ENCODE measurements around the gene AMBRA1. TPM values are rescaled to one million over a fixed set of nuclear protein-coding genes. Genes with fewer than 3 reads are reported as not detected.

AMBRA1 gene
- total RNA-seq, 1 donor from 2014 or later: 11.3 TPM

DNA sequence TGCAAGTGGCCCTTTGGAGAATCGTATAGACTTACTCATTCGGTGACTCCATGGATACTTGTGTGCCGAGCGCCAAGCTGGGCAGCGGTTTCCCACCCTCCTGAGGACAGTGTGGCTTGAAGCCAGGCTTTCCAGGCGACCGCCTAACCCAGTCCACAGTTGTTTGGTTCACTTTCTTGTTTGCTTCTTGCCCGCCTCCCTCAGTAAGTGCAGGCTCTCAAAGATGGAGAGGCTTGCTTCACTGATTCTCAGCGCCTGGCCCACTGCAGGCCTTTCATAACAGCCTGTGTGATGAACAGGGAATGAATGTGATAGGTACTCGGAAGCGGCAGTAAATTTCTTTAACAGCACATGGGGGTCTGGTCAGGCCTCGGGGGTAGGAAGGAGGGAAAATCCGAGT is 223.6 kb downstream of the AMBRA1 start:
- no peak for DNase-seq (ENCODE audit: low read depth)
- FAIRE-seq: no peak
- Histone ChIP-seq H3K27me3 (ENCODE audit: control insufficient read depth, insufficient read depth, low read length) (no peaks in the 10 kb centered on the region), H3K4me3 (ENCODE audit: low read depth, low read length) (no peak overlapping the region), H3K36me3 (ENCODE audit: control insufficient read depth, insufficient read depth, low read length) (peaks cover 33% of the 10 kb centered on the region)
- TF ChIP-seq, protein P1, sequence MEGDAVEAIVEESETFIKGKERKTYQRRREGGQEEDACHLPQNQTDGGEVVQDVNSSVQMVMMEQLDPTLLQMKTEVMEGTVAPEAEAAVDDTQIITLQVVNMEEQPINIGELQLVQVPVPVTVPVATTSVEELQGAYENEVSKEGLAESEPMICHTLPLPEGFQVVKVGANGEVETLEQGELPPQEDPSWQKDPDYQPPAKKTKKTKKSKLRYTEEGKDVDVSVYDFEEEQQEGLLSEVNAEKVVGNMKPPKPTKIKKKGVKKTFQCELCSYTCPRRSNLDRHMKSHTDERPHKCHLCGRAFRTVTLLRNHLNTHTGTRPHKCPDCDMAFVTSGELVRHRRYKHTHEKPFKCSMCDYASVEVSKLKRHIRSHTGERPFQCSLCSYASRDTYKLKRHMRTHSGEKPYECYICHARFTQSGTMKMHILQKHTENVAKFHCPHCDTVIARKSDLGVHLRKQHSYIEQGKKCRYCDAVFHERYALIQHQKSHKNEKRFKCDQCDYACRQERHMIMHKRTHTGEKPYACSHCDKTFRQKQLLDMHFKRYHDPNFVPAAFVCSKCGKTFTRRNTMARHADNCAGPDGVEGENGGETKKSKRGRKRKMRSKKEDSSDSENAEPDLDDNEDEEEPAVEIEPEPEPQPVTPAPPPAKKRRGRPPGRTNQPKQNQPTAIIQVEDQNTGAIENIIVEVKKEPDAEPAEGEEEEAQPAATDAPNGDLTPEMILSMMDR (IDR thresholded peaks at IDR 0.05; ENCODE audit: insufficient read depth, low read length, severe bottlenecking): no peak

- TF ChIP-seq, protein P1 (IDR thresholded peaks at IDR 0.05; ENCODE audit: insufficient read depth, low read length, severe bottlenecking): peak; percentile 92
- FAIRE-seq (no peak), DNase-seq (ENCODE audit: low read depth) (no peak)
- no peaks in the 10 kb centered on the region for H3K27me3 ChIP-seq (ENCODE audit: control insufficient read depth, insufficient read depth, low read length)
- H3K4me3 ChIP-seq (ENCODE audit: low read depth, low read length): no peak overlapping the region
- peaks cover 30% of the 10 kb centered on the region for H3K36me3 ChIP-seq (ENCODE audit: control insufficient read depth, insufficient read depth, low read length)
Observed at GRCh38 chr11:46369458-46370152, 224.2 kb downstream of the AMBRA1 start.

- FAIRE-seq (no peak), DNase-seq (ENCODE audit: low read depth) (no peak)
- no peaks in the 10 kb centered on the region for H3K27me3 ChIP-seq (ENCODE audit: control insufficient read depth, insufficient read depth, low read length)
- H3K4me3 ChIP-seq (ENCODE audit: low read depth, low read length): no peak overlapping the region
- peaks cover 23% of the 10 kb centered on the region for H3K36me3 ChIP-seq (ENCODE audit: control insufficient read depth, insufficient read depth, low read length)
- TF ChIP-seq, protein P1 (IDR thresholded peaks at IDR 0.05; ENCODE audit: insufficient read depth, low read length, severe bottlenecking): no peak
Observed at GRCh38 chr11:46367916-46368267, 225.9 kb downstream of the AMBRA1 start.

GRCh38 chr11:46367244-46367915 is 226.4 kb downstream of the AMBRA1 start:
- Histone ChIP-seq H3K27me3 (ENCODE audit: control insufficient read depth, insufficient read depth, low read length) (no peaks in the 10 kb centered on the region), H3K4me3 (ENCODE audit: low read depth, low read length) (no peak overlapping the region), H3K36me3 (ENCODE audit: control insufficient read depth, insufficient read depth, low read length) (peaks cover 23% of the 10 kb centered on the region)
- FAIRE-seq: no peak
- no peak for DNase-seq (ENCODE audit: low read depth)
- TF ChIP-seq, protein P1 (IDR thresholded peaks at IDR 0.05; ENCODE audit: insufficient read depth, low read length, severe bottlenecking): peak; percentile 88

DNA sequence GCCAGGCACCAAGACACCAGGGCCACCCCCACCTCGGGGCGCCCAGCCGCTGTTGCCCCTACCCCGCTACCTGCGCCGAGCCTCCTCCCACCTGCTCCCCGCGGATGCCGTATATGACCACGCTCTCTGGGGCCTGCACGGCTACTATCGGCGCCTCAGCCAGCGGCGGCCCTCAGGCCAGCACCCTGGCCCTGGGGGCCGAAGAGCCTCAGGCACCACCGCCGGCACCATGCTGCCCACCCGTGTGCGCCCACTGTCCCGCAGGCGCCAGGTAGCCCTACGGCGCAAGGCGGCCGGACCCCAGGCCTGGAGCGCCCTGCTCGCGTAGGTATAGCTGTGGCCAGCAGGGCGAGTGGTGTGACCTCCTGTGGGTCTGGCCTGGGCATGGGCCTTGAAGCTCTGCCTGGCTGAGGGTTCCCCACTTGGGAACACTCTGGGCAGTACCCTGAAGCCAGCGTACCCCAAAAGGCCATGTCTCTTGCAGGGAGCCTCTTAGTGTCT is 227.1 kb downstream of the AMBRA1 start:
- FAIRE-seq (no peak), DNase-seq (ENCODE audit: low read depth) (no peak)
- no peaks in the 10 kb centered on the region for H3K27me3 ChIP-seq (ENCODE audit: control insufficient read depth, insufficient read depth, low read length)
- no peak overlapping the region for H3K4me3 ChIP-seq (ENCODE audit: low read depth, low read length)
- peaks cover 20% of the 10 kb centered on the region for H3K36me3 ChIP-seq (ENCODE audit: control insufficient read depth, insufficient read depth, low read length)
- TF ChIP-seq, protein P1 (IDR thresholded peaks at IDR 0.05; ENCODE audit: insufficient read depth, low read length, severe bottlenecking): no peak
